Stomach (tissue), 9 donors: ENCODE results near the gene EPOP. TPM values are rescaled to one million over a fixed set of nuclear protein-coding genes. Genes with fewer than 3 reads are reported as not detected.

Experiments used
- DNase-seq, 2 donors: peaks; one replicate each; pipeline versions ENCODE4 v3.0.0 to v3.0.0-alpha.2; 2013 to 2019
- H3K27ac ChIP-seq, 5 donors: fragments of 200-600 bp in 4 of 5; sonication (generic) in 4 of 5; one replicate each; pipeline ENCODE4 v1.5.1; 2013 to 2019; ENCODE audit warnings: mild to moderate bottlenecking in 1 of 5, moderate library complexity in 1 of 5
- H3K27me3 ChIP-seq, 3 donors: fragments of 200-600 bp; sonication (generic); one replicate each; pipeline ENCODE4 v1.5.1; 2017 to 2019; ENCODE audit warnings: mixed run types in 1 of 3
- H3K36me3 ChIP-seq, 4 donors: fragments of 200-600 bp; sonication (generic); 1 replicate in 3 of 4; 2 replicates in 1 of 4; pipeline ENCODE4 v1.5.1; 2016 to 2019
- H3K4me1 ChIP-seq, 4 donors: fragments of 200-600 bp; sonication (generic); one replicate each; pipeline ENCODE4 v1.5.1; 2016 to 2019
- H3K4me3 ChIP-seq, 4 donors: fragments of 200-600 bp; sonication (generic) in 3 of 4; one replicate each; pipeline ENCODE4 v1.5.1; 2016 to 2019; ENCODE audit warnings: mild to moderate bottlenecking in 1 of 4
- H3K9me3 ChIP-seq, 4 donors: fragments of 200-600 bp; sonication (generic); one replicate each; pipeline ENCODE4 v1.5.1; 2016 to 2019
- CTCF ChIP-seq, 7 experiments: fragments of 450-650 bp in 4 of 7; fragments of 200-600 bp in 3 of 7; sonication (generic) in 3 of 7; IDR thresholded peaks; one replicate each; pipeline ENCODE4 v1.5.1; 2016 to 2019; ENCODE audit warnings: antibody characterized with exemption in 7 of 7, control low read depth in 2 of 7, mild to moderate bottlenecking in 1 of 7
- EP300 ChIP-seq: sonication (generic); formaldehyde crosslinking; IDR thresholded peaks from one replicate; pipeline ENCODE4 v1.6.1; 2017; ENCODE audit warnings: antibody characterized with exemption
- POLR2A ChIP-seq, 4 donors: fragments of 450-650 bp; IDR thresholded peaks; one replicate each; pipeline ENCODE4 v1.6.1; 2016; ENCODE audit warnings: antibody characterized with exemption in 4 of 4, control low read depth in 2 of 4, mild to moderate bottlenecking in 1 of 4, moderate library complexity in 1 of 4
- POLR2AphosphoS5 ChIP-seq, 3 donors: sonication (generic); formaldehyde crosslinking; IDR thresholded peaks; one replicate each; pipeline ENCODE4 v1.6.1; 2016; ENCODE audit warnings: antibody characterized with exemption in 3 of 3
- WGBS, 5 donors: extraction: QIAGEN DNeasy Blood & Tissue Kit in 3 of 5; methylation state at CpG; one replicate each; pipeline versions ENCODE4 v1.1.5 to v1.1.7; 2013 to 2018; 5-methylcytosine and 5-hydroxymethylcytosine counted together
- intact Hi-C: fragments of 100-400 bp; cut with DNase I; formaldehyde crosslinking; loops from one replicate; pipeline ENCODE4 v1.15.1; 2023; ENCODE audit warnings: low total_unique reads
- polyA plus RNA-seq, 3 donors: library from polyadenylated mRNA; stranded (reverse); fragments of 200-250 nt; gene quantifications; one replicate each; pipeline ENCODE4 v1.2.3, GENCODE V29; 2013
- total RNA-seq, 5 donors: library from RNA; depleted of rRNA; stranded (reverse); fragments of >200 nt; gene quantifications; one replicate each; pipeline versions ENCODE4 v1.1.0 to v1.2.3, GENCODE V29; 2014 to 2016
- donor health status: healthy with polysubstance abuse.
- donor health status: Bipolar disorder and iron deficiency.
- donor health status: healthy.

The EPOP gene
- total and polyA plus RNA-seq, 8 donors, result under 0.01 to 1.5 (median 0.61) TPM; not detected in 1

GRCh38 chr17:38685491-38685890 is 10.7 kb upstream of the EPOP start:
- Histone ChIP-seq H3K9me3 (no peaks in the 10 kb centered on the region), H3K27ac (no peak overlapping the region), H3K36me3 (no peaks in the 10 kb centered on the region), H3K4me1 (no peaks in the 10 kb centered on the region), H3K4me3 (no peak overlapping the region), H3K27me3 (no peaks in the 10 kb centered on the region)
- 79 to 90% (median 81%) methylated on average over 12 of the region's 12 CpGs for WGBS, 5 donors
- no peak for TF ChIP-seq POLR2AphosphoS5 (IDR thresholded peaks at IDR 0.05)
- TF ChIP-seq POLR2A (IDR thresholded peaks at IDR 0.05), result no peak
- no peak for TF ChIP-seq EP300
- TF ChIP-seq CTCF (IDR thresholded peaks at IDR 0.05), result no peak
- intact Hi-C loops, result no loop called here
- DNase-seq, result no peak

- intact Hi-C loops, result no loop called here
- H3K27me3 ChIP-seq, result peaks cover 0 to 6% (median 0%) of the 10 kb centered on the region in 3 donors
- TF ChIP-seq CTCF (IDR thresholded peaks at IDR 0.05) (no peak), EP300 (no peak), POLR2A (IDR thresholded peaks at IDR 0.05) (no peak), POLR2AphosphoS5 (IDR thresholded peaks at IDR 0.05) (no peak)
Observed at GRCh38 chr17:38681096-38681495, 6.3 kb upstream of the EPOP start.

GRCh38 chr17:38677819-38678218 is 3.1 kb upstream of the EPOP start:
- intact Hi-C loops, result loop anchor here (2.0 kb wide), 1 partner anchor 57 kb away; no protein-coding TSS in a partner anchor
- Histone ChIP-seq H3K36me3 (no peaks in the 10 kb centered on the region), H3K4me3 (no peak overlapping the region), H3K27ac (no peak overlapping the region), H3K4me1 (peaks cover 27 to 39% (median 32%) of the 10 kb centered on the region in 4 donors), H3K9me3 (no peaks in the 10 kb centered on the region), H3K27me3 (peaks cover 8 to 39% (median 24%) of the 10 kb centered on the region in 3 donors)
- no peak for DNase-seq
- TF ChIP-seq POLR2AphosphoS5 (IDR thresholded peaks at IDR 0.05) (no peak), CTCF (IDR thresholded peaks at IDR 0.05) (no peak), EP300 (no peak), POLR2A (IDR thresholded peaks at IDR 0.05) (no peak)
- WGBS, 5 donors, result 82 to 91% (median 88%) methylated on average over 6 of the region's 6 CpGs

More at GRCh38 chr17:38681096-38681495, 6.3 kb upstream of the EPOP start:
- Histone ChIP-seq H3K36me3 (no peaks in the 10 kb centered on the region), H3K9me3 (no peaks in the 10 kb centered on the region), H3K4me3 (no peak overlapping the region), H3K27ac (no peak overlapping the region), H3K4me1 (peaks cover 0 to 10% (median 7%) of the 10 kb centered on the region in 4 donors)
- DNase-seq, result no peak
- WGBS, 5 donors, result 61 to 89% (median 87%) methylated on average over 3 of the region's 3 CpGs

GRCh38 chr17:38676706-38677504 is 2.1 kb upstream of the EPOP start:
- H3K27me3 ChIP-seq, result peaks cover 11 to 48% (median 33%) of the 10 kb centered on the region in 3 donors
- TF ChIP-seq POLR2A (IDR thresholded peaks at IDR 0.05) (no peak), CTCF (IDR thresholded peaks at IDR 0.05) (peak in 6 of 7 experiments; percentile 65 to 98 (median 96)), POLR2AphosphoS5 (IDR thresholded peaks at IDR 0.05) (peak in 2 of 3 donors; percentile 2 to 83), EP300 (no peak)
- peaks cover 27 to 41% (median 33%) of the 10 kb centered on the region in 4 donors for H3K4me1 ChIP-seq
- intact Hi-C loops, result loop anchor here (2.0 kb wide), 1 partner anchor 58 kb away; no protein-coding TSS in a partner anchor
- H3K27ac ChIP-seq, result peak overlapping the region in 1 of 5 donors; percentile 21
- WGBS, 5 donors, result 2 to 9% (median 9%) methylated on average over 6 to 9 of the region's 9 CpGs
- DNase-seq, result peak; percentile 85 to 94
- H3K36me3 ChIP-seq, result no peaks in the 10 kb centered on the region
- H3K4me3 ChIP-seq, result no peak overlapping the region
- no peaks in the 10 kb centered on the region for H3K9me3 ChIP-seq
